SKM-1 treated with dmso at 0.1 percent for 144 hours (cell line): Measurements from ENCODE around the gene PHACTR2.
"Not testable (repeated sequence)": the region's sequence is repeated elsewhere in the genome, so short reads cannot be mapped to it uniquely, and the experiment has no call there.

Experiments
- DNase-seq: peaks from one replicate; lab custom pipeline; 2025; ENCODE audit not compliant: unreplicated experiment; lab: John Stamatoyannopoulos, UW

PHACTR2 gene

DNA sequence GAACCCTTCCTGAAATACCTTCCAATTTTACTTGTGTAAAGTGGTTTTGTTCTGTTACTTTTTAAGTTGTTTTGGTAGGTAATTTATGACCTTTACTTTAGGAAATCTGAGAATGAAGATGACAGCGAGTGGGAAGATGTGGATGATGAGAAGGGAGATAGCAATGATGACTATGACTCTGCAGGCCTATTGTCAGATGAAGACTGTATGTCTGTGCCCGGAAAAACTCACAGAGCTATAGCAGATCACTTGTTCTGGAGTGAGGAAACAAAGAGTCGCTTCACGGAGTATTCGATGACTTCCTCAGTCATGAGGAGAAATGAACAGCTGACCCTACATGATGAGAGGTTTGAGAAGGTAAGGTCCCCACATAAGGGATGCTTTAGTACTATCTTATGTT lies 179.9 kb downstream of the PHACTR2 start:
- DNase-seq, result no peak

DNA sequence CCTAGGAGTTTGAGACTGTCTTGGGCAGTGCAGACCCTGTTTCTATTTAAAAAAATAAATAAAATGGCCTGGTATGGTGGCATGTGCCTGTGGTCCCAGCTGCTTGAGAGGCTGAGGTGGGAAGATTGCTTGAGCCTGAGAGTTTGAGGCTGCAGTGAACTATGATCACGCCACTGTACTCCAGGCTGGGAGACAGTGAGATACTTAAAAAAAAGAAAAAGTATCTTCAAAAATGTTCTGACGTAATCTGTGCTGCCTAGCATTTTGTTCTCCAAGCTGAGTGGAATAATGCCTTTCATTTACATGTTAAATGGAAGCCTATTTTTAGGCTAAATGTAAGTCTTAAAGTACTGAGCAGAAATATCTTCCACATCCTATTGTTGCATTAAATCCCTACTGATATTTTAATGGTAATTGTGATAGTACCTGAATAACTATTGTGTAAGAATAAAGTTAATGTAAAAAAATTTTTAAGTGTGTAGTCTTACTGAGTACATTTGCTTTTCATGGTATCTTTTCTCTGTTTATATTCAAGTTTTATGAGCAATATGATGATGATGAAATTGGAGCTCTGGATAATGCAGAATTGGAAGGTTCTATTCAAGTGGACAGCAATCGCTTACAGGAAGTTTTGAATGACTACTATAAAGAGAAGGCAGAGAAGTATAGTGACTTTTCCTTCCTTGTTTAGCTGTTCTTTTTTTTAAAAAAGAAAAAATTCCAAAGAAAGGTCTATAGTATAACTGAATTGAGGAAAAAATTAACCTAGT lies 182.3 kb downstream of the PHACTR2 start:
- no peak for DNase-seq

- no peak for DNase-seq
Observed at GRCh38 chr6:143863771-143864170, 186.0 kb downstream of the PHACTR2 start.

GRCh38 chr6:143864234-143864633 lies 186.5 kb downstream of the PHACTR2 start, which contains the start of gene ZC2HC1B:
Gene ZC2HC1B (plus strand): TSS chr6:143864474. CDS start chr6:143864540, 66 bp downstream.
- DNase-seq, result no peak

GRCh38 chr6:143867236-143867635 lies 189.5 kb downstream of the PHACTR2 start:
- no peak for DNase-seq

GRCh38 chr6:143868808-143869207 lies 191.0 kb downstream of the PHACTR2 start:
- not testable (repeated sequence) for DNase-seq

DNA sequence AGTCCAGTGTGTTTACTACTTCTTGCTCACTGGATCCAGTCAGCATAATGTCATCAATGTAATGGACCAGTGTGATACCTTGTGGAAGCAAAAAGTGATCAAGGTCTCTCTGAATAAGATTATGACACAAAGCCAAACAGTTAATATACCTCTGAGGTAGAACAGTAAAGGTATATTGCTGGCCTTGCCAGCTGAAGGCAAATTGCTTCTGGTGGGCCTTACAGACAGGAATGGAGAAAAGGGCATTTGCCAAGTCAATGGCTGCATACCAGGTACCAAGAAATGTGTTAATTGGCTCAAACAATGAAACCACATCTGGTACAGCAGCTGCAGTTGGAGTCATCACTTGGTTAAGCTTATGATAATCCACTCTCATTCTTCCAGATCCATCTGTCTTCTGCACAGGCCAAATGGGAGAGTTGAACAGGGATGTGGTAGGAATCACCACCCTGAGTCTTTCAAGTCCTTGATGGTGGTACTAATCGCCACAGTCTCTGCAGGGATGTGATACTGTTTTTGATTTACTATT lies 193.5 kb downstream of the PHACTR2 start:
- not testable (repeated sequence) for DNase-seq

DNA sequence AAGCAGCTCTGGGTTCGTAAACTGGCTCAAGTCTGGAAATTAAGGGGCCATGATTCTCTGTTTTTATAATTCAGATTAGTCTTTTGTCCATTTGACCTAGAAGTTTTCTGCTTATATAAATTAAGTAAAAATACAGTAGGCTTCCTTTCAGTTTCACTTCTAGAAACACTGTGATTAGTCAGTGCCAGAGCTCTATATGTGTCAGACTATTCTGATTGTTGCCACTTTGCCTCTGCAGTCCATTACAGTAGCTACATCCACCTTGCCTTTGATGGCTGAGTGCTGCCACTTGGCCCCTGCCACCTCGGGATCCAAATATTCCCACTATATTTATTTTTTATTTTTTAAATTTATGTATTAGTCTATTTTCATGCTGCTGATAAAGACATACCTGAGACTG lies 194.4 kb downstream of the PHACTR2 start:
- DNase-seq, result no peak

DNA sequence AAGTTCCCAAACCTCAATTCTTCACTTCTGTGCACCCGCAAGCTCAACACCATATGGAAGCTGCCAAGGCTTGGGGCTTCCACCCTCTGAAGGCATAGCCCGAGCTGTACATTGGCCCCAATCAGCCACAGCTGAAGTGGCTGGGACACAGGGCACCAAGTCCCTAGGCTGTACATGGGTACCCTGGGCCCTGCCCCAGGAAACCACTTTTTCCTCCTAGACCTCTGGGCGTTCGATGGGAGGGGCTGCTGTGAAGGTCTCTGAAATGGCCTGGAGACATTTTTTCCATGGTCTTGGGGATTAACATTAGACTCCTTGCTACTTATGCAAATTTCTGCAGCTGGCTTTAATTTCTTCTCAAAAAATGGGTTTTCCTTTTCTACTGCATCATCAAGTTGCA lies 195.8 kb downstream of the PHACTR2 start:
- not testable (repeated sequence) for DNase-seq

DNA sequence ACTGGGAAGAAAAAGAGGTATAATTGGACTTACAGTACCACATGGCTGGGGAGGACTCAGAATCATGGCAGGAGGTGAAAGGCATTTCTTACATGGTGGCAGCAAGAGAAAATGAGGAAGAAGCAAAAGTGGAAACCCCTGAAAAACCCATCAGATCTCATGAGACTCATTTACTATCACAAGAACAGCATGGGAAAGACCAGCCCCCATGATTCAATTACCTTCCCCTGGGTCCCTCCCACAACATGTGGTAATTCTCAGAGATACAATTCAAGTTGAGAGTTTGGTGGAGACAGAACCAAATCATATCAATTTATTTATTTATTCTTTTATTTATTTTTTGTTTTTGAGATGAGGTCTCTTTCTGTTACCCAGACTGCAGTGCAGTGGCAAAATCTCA lies 196.7 kb downstream of the PHACTR2 start:
- DNase-seq, result not testable (repeated sequence)

- no peak for DNase-seq
Observed at GRCh38 chr6:143877584-143878271, 200.0 kb downstream of the PHACTR2 start.

GRCh38 chr6:143878272-143878760 lies 200.6 kb downstream of the PHACTR2 start:
- no peak for DNase-seq

DNA sequence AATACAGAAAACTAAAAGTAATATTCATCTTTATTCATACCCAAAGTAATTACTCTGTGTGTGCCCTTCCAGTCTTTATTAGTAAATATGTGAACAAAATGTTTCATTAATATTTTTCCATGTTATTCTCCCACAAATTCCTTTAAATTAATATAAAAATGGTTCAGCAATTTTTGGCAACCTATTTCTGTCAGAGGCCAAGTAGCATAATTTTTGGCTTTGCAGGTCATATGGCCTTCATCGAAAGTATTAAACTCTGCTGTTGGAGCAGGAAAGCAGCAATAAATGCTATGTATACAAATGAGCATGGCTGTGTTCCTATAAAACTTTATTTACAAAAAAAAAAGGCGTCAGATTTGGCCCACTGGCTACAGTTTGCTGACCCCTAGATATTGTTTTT lies 202.6 kb downstream of the PHACTR2 start:
- no peak for DNase-seq
